Inferior parietal cortex (tissue), 1 donor: ENCODE measurements around the gene KCNH1.
"Not testable (repeated sequence)": the region's sequence is repeated elsewhere in the genome, so short reads cannot be mapped to it uniquely, and the experiment has no call there.

ENCODE experiments used
- DNase-seq: peaks from one replicate; pipeline ENCODE4 v3.0.0-alpha.2; 2016; ENCODE audit errors: extremely low spot score

KCNH1 gene

GRCh38 chr1:211101481-211101880 lies 32.5 kb downstream of the KCNH1 start:
- DNase-seq, result no peak

- DNase-seq, result no peak
These were observed 34.6 kb downstream of the KCNH1 start for GRCh38 chr1:211099393-211099792.

- DNase-seq, result no peak
These were observed 38.6 kb downstream of the KCNH1 start for GRCh38 chr1:211095381-211095780.

- no peak for DNase-seq
These were observed 41.0 kb downstream of the KCNH1 start for GRCh38 chr1:211092955-211093354.

GRCh38 chr1:211091867-211092266 lies 42.1 kb downstream of the KCNH1 start:
- DNase-seq, result no peak

GRCh38 chr1:211089536-211089935 lies 44.4 kb downstream of the KCNH1 start:
- no peak for DNase-seq

GRCh38 chr1:211088156-211088555 lies 45.8 kb downstream of the KCNH1 start:
- DNase-seq, result no peak

- DNase-seq, result no peak
These were observed 51.1 kb downstream of the KCNH1 start for GRCh38 chr1:211082824-211083223.

GRCh38 chr1:211081447-211081846 lies 52.5 kb downstream of the KCNH1 start:
- DNase-seq, result not testable (repeated sequence)

GRCh38 chr1:211068976-211069375 lies 65.0 kb downstream of the KCNH1 start:
- DNase-seq, result no peak

- no peak for DNase-seq
These were observed 67.1 kb downstream of the KCNH1 start for GRCh38 chr1:211066781-211067384.

- DNase-seq, result not testable (repeated sequence)
These were observed 92.1 kb downstream of the KCNH1 start for GRCh38 chr1:211041838-211042237.

- DNase-seq, result no peak
These were observed 96.9 kb downstream of the KCNH1 start for GRCh38 chr1:211037095-211037494.

GRCh38 chr1:211036381-211037060 lies 97.4 kb downstream of the KCNH1 start:
- DNase-seq, result no peak

- DNase-seq, result no peak
These were observed 98.0 kb downstream of the KCNH1 start for GRCh38 chr1:211035821-211036380.

GRCh38 chr1:211033921-211034525 lies 99.9 kb downstream of the KCNH1 start:
- DNase-seq, result no peak

GRCh38 chr1:211024901-211025300 lies 109.0 kb downstream of the KCNH1 start:
- no peak for DNase-seq

GRCh38 chr1:211019266-211019665 lies 114.7 kb downstream of the KCNH1 start:
- no peak for DNase-seq

GRCh38 chr1:211018690-211019089 lies 115.3 kb downstream of the KCNH1 start:
- DNase-seq, result no peak

GRCh38 chr1:211017075-211017718 lies 116.8 kb downstream of the KCNH1 start:
- no peak for DNase-seq

GRCh38 chr1:211014275-211014674 lies 119.7 kb downstream of the KCNH1 start:
- DNase-seq, result no peak
